IPS-18c (cell line): Measurements from ENCODE around the gene LMF1.
A peak's percentile ranks its signal among the peaks of the same experiment; 100 is the strongest.

Experiments used
- H3K4me3 ChIP-seq: 2 replicates; pipeline ENCODE4 v1.7.0; 2013; ENCODE audit warnings: low read depth, mild to moderate bottlenecking, low read length, moderate library complexity; ENCODE audit not compliant: insufficient read depth
- H3K9me3 ChIP-seq: one replicate; pipeline ENCODE4 v1.6.1; 2013; ENCODE audit warnings: mild to moderate bottlenecking, low read length, moderate library complexity; ENCODE audit not compliant: control insufficient read depth, insufficient read depth

LMF1 gene

DNA sequence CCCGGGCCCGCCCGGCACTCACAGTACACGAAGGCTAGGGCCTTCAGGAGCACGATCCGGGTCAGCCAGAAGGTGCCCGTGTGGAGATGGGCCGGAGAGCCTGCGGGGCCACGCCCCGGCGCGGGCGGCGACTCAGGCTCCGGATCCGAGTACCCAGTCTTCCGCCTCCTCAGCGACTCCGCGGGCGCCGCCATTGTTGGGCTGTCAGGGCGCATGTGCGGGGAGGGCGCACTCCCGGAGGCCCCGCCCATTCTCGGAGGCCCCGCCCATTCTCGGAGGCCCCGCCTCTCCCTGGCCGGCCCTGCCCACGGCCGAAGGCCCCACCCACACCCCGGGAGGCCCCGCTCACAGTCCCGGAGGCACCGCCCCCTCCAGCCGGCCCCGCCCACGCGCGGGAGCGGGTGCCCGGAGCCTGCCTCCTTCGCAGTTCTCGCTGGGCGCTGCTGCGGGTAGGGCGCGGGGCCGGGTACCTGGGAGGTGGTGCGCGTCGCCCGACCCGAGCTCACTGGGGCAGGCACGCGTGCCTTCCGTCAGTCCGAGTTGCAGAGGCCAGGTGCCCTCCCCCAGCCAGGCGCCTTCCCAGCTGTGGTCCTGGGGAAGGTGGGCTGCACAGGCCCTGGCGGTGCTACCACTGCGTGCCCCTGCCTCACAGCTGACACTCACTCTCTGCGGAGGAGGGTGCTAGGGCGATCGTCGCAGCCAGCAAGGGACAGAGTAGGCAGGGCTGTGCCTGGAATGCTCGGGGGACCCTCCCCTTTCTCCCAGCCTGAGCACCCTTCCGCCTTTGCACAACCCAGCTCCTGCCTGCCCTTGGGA is at the start of gene LMF1:
Gene LMF1 (minus strand): TSS at position 219 of the 816 bp plus-strand sequence. CDS start 4 bp downstream, at position 215.
- Histone ChIP-seq H3K4me3 (peak within 1 kb of the TSS; percentile 67), H3K9me3 (peaks cover 2% of the 10 kb centered on the region)

DNA sequence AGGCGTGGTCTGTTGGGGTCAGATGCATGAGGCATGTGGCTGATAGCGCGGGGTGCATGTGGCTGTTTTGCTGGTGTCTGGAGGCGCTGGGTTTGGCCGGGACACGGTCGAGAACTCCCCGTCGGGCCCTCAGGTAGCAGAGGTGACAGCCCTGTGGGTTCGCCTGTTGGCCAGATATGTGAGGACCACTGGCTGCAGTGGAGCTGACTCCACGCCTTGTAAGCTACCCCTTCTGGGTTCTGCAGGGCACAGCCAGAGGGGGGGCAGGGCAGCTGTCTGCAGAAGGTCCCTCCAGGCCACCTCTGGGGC is 49.3 kb upstream of the LMF1 start:
- Histone ChIP-seq H3K9me3 (peaks cover 2% of the 10 kb centered on the region), H3K4me3 (no peak overlapping the region)

- H3K4me3 ChIP-seq = no peak overlapping the region
- peaks cover 2% of the 10 kb centered on the region for H3K9me3 ChIP-seq
Measured at GRCh38 chr16:1019231-1020090, 48.7 kb upstream of the LMF1 start.

DNA sequence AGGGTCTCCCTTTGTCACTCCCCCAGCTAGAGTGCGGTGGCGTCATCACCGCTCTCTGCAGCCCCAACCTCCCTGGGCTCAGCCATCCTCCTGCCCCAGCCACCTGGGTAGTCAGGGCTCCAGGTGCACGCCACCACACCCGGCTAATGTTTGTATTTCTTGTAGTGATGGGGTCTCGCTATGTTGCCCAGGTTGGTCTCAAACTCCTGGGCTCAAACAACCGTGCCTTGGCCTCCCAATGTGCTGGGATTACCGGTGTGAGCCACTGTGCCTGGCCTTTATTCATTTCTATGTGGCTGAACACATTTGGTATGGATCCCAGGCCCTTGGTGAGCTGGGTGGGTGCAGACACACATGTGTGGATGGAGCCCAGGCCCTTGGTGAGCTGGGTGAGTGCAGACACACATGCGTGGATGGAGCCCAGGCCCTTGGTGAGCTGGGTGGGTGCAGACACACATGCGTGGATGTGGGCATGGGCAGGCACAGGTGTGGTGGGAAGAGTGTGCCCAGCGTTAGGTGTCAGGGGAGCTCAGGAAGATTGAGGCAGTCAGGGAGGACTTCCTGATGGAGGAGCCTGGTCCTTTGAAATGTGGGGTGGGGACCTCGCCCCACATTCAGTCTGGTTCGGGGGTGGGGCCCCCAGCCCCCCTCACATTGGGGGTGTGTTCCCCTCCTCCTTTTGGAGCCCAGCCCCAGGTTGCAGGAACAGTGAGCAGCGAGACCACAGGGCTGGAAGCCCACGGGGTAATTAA is 47.8 kb upstream of the LMF1 start:
- peaks cover 2% of the 10 kb centered on the region for H3K9me3 ChIP-seq
- H3K4me3 ChIP-seq = no peak overlapping the region

- H3K9me3 ChIP-seq = peaks cover 2% of the 10 kb centered on the region
- no peak overlapping the region for H3K4me3 ChIP-seq
Measured at GRCh38 chr16:1014771-1015495, 44.1 kb upstream of the LMF1 start.

DNA sequence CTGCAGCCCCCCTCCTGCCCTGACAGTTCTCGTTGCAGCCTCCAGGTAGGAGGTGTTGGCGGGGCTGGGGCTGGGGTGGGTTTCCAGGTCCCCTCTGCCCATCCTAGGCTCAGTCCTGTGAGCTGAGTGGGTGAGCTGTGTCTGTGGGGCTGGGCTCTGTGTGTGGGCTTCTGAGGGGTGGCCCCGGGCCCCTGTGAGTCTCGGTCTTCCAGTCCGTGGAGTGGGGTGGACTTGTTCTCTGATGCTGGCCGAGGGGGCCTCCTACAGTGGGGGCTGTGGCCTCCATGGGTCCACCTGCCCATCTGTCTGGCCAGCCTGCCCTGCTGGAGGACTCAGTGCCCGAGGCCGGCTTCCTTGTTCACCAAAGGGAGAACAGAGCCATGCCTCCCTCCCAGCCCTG is 43.4 kb upstream of the LMF1 start:
- Histone ChIP-seq H3K9me3 (peaks cover 2% of the 10 kb centered on the region), H3K4me3 (no peak overlapping the region)

DNA sequence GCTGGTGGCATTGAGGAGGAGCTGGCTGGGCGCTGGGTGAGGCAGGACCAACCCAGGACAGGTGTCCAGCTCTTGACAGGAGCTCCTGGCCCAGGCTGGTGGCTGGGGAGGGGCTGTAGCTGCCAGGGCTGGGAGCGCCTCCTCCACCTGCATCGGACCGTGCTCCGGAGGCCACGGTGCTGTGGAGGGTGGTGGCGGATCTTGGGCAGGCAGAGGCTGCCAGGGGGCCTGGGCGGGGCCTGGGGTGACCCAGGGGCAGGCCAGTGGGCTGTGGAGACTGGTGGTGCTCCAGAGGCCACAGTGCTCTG is 42.8 kb upstream of the LMF1 start:
- Histone ChIP-seq H3K4me3 (no peak overlapping the region), H3K9me3 (peaks cover 2% of the 10 kb centered on the region)

DNA sequence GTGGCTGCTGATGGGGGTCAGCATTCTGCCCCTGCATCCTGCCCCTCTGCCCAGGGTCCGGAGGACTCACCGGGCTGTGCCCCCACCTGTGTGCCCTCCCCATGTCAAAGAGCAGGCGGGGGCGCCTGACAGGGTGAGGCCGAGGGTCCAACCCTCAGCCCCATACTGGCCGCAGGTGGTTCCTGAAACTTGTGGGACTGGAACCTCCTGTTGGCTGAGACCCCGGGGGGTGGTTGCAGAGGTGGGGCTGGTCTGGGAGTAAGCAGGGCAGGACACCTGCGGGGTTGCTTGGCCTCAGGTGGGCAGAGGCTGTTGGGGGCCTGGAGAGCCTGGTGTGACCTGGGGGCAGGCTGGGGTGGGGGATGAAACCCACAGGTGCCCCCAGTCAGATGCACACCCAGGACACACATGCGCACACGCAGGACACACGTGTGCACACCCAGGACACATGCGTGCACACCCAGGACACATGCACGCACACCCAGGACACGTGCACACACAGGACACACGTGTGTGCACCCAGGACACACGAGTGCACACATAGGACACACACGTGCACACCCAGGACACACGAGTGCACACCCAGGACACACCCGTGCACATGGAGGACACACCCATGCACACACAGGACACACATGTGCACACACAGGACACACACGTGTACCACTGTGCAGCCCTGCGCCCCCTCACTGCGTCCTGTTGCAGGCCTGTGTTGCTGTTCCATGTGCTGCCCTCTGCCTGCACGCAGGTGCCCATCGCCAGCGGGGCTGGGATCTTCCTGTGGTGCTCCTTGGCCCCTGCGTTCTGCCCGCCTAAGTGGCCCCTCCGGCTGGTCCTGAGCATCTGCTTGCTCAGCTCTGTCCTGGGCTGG is 42.2 kb upstream of the LMF1 start:
- peaks cover 2% of the 10 kb centered on the region for H3K9me3 ChIP-seq
- no peak overlapping the region; the same call in 1 of the 2 replicates for H3K4me3 ChIP-seq

GRCh38 chr16:1012135-1012534 is 41.4 kb upstream of the LMF1 start:
- H3K4me3 ChIP-seq = no peak overlapping the region
- peaks cover 2% of the 10 kb centered on the region for H3K9me3 ChIP-seq

DNA sequence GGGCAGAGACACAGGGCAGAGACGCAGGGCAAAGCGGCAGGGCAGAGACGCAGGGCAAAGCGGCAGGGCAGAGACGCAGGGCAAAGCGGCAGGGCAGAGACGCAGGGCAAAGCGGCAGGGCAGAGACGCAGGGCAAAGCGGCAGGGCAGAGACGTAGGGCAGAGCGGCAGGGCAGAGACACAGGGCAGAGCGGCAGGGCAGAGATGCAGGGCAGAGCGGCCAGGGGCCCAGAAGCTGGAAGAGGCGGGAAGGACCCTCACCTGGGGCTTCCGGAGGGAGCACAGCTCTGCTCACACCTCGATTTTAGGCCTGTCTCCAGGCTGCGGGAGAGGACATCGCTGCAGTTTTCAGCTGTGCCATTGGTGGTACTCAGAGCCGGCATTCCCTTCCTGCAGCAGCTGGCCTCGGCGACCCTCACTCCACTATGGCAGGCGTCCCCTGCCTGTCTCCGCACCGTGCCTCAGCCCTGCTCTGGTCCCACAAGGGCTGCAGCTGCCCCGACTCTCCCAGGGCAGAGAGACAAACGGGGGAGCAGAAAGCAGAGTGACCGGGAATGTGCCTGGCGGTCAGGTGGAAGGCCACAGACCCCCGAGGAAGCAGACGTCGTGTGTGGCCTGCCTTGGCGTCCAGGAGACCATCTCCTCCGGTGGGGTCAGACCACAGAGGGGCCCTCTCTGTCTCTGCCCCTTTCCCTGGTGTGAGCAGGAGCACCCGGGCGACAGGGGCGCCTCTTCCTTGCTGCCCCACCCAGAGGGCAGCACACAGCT is 40.7 kb upstream of the LMF1 start:
- peaks cover 2% of the 10 kb centered on the region for H3K9me3 ChIP-seq
- no peak overlapping the region for H3K4me3 ChIP-seq

DNA sequence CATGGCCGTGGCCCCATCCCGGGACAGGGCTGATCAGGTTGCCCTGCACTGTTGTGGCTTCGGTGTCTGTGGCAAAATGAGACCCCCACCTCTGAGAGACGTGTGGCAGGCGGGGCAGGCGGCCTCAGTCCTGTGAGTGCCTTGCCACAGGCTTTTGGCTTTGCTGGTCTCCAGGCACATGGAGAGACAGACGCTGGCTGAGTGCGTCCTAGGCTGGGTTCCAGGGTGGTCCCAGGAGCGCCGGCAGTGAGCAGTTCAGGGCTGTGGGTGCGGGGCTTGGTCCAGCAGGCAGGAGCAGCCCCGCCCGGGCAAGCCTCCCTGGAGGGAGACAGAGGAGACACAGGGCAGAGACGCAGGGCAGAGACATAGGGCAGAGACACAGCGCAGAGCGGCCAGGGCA is 40.0 kb upstream of the LMF1 start:
- Histone ChIP-seq H3K9me3 (no peaks in the 10 kb centered on the region), H3K4me3 (no peak overlapping the region)

DNA sequence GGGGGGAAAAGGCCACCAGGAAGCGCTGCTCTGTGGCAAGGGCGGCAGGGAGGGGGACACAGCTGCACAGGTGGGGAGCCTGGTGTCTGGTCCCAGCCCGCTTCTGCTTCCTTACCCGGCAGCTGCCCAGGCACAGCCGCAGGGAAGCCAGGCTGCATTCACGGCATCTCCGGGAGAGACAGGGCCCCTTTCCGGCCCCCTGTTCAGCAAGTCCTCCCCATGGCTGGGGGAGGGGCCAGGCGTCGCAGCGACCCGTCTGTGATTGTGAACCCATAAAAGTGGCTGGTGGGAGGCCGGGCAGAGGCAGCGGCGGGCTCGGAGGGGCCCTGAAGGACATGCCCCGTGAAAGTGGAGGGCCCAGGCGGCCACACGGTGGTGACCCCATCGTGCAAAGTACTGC is 39.5 kb upstream of the LMF1 start:
- no peaks in the 10 kb centered on the region for H3K9me3 ChIP-seq
- H3K4me3 ChIP-seq = no peak overlapping the region

- H3K9me3 ChIP-seq = no peaks in the 10 kb centered on the region
- no peak overlapping the region for H3K4me3 ChIP-seq
Measured at GRCh38 chr16:1009358-1010150, 38.8 kb upstream of the LMF1 start.

DNA sequence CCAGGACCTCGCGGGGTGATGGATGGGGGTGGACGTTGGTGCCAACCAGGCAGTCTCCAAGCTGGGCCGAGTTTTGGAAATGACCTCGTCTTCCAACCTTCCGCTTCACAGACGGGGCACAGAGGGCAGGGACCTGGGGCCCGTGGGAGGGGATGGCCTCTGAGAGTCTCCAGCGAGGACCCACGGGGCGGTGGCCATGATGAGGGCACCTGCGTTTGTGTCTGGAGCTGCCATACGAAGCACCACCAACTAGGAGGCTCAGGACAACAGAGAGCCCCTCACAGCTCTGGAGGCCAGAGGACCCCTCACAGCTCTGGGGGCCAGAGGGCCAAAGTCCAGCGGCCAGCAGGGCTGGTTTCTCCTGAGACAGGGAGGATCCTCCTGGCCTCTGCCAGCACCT is 37.3 kb upstream of the LMF1 start:
- Histone ChIP-seq H3K9me3 (no peaks in the 10 kb centered on the region), H3K4me3 (no peak overlapping the region)

DNA sequence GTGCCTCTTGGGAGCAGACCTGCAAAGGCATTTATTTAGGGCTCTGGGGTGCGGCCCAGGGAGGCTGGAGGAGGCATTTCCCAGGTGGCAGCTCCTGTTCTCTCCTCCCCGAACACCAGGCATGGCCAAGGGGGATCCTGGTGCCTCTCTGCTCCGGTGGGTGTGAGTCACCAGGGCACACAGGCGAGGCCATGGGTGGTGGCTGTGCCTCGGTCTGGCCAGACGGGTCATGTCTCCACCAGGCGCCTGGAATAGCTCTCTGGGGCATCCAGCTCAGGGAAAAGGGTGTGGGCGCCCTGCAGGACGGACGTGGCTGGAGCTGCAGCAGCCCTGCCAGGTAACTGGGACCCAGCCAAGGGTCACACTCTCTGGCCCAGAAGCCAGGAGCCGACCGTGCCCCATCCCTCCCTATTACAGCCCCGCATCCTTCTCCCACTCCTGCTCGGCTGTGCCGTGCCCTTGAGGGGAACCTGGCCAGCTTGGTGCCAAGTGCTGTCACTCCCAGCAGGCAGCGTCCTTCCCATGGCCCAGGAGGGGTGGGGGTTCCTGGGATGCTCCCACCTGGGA is 36.6 kb upstream of the LMF1 start:
- H3K4me3 ChIP-seq = no peak overlapping the region
- no peaks in the 10 kb centered on the region for H3K9me3 ChIP-seq
